KMS-11 (cell line): ENCODE measurements around the gene LRBA.
A peak's percentile ranks its signal among the peaks of the same experiment; 100 is the strongest.

Experiments used
- H2AFZ ChIP-seq: fragments of 200-600 bp; sonication (generic); 2 replicates; pipeline ENCODE4 v1.6.1; 2016; ENCODE audit warnings: antibody characterized with exemption, mixed run types, low read depth
- H3K27ac ChIP-seq: fragments of 200-600 bp; sonication (generic); 2 replicates; pipeline ENCODE4 v1.6.1; 2016; ENCODE audit warnings: mild to moderate bottlenecking, mixed run types
- H3K27me3 ChIP-seq: fragments of 200-600 bp; sonication (generic); 2 replicates; pipeline ENCODE4 v1.6.1; 2017; ENCODE audit warnings: mild to moderate bottlenecking, low read depth, mixed run types, moderate library complexity; ENCODE audit not compliant: insufficient read depth
- H3K36me3 ChIP-seq: fragments of 200-600 bp; sonication (generic); 2 replicates; pipeline ENCODE4 v1.6.1; 2017; ENCODE audit warnings: mild to moderate bottlenecking, mixed run types; ENCODE audit not compliant: insufficient read depth
- H3K4me1 ChIP-seq: fragments of 200-600 bp; sonication (generic); 2 replicates; pipeline ENCODE4 v1.6.1; 2016; ENCODE audit warnings: mild to moderate bottlenecking, low read depth, mixed run types; ENCODE audit not compliant: poor library complexity, severe bottlenecking
- H3K4me2 ChIP-seq: fragments of 200-600 bp; sonication (generic); 2 replicates; pipeline ENCODE4 v1.7.0; 2016; ENCODE audit warnings: mild to moderate bottlenecking, mixed run types
- H3K4me3 ChIP-seq: fragments of 200-600 bp; sonication (generic); IDR thresholded peaks from 2 replicates; pipeline ENCODE4 v1.6.1; 2017; ENCODE audit warnings: low read depth, low read length, mixed read lengths; ENCODE audit not compliant: insufficient read depth
- H3K79me2 ChIP-seq: fragments of 200-600 bp; sonication (generic); 2 replicates; pipeline ENCODE4 v1.6.1; 2016; ENCODE audit warnings: low read depth, mixed run types; ENCODE audit not compliant: insufficient read depth
- H3K9ac ChIP-seq: fragments of 200-600 bp; sonication (generic); 2 replicates; pipeline ENCODE4 v1.6.1; 2016; ENCODE audit warnings: mild to moderate bottlenecking, mixed run types
- H4K20me1 ChIP-seq: fragments of 200-600 bp; sonication (generic); 2 replicates; pipeline ENCODE4 v1.6.1; 2016; ENCODE audit warnings: mild to moderate bottlenecking, mixed run types; ENCODE audit not compliant: insufficient read depth
- CTCF ChIP-seq: fragments of 200-600 bp; sonication (generic); conservative IDR thresholded peaks from 2 replicates; pipeline ENCODE4 v1.6.1; 2017; ENCODE audit warnings: low read depth, mild to moderate bottlenecking, antibody characterized with exemption, low read length, moderate library complexity, mixed read lengths

The LRBA gene

GRCh38 chr4:150874338-150875226 is 140.5 kb downstream of the LRBA start:
- no peaks in the 10 kb centered on the region for H4K20me1 ChIP-seq
- no peaks in the 10 kb centered on the region for H3K27me3 ChIP-seq
- TF ChIP-seq CTCF = no peak
- H3K4me3 ChIP-seq = no peak overlapping the region
- H3K36me3 ChIP-seq = no peaks in the 10 kb centered on the region
- no peaks in the 10 kb centered on the region for H3K79me2 ChIP-seq
- no peak overlapping the region for H2AFZ ChIP-seq
- H3K4me2 ChIP-seq = no peak overlapping the region
- no peak overlapping the region for H3K27ac ChIP-seq
- H3K4me1 ChIP-seq = no peaks in the 10 kb centered on the region
- no peak overlapping the region for H3K9ac ChIP-seq

GRCh38 chr4:150867148-150867547 is 147.9 kb downstream of the LRBA start:
- Histone ChIP-seq H3K36me3 (no peaks in the 10 kb centered on the region), H3K9ac (no peak overlapping the region), H3K27me3 (no peaks in the 10 kb centered on the region), H3K79me2 (no peaks in the 10 kb centered on the region), H2AFZ (no peak overlapping the region), H3K4me2 (peak overlapping the region; percentile 31; the same call in 1 of the 2 replicates), H3K4me3 (no peak overlapping the region), H4K20me1 (no peaks in the 10 kb centered on the region), H3K27ac (no peak overlapping the region), H3K4me1 (peaks cover 7% of the 10 kb centered on the region)
- TF ChIP-seq CTCF = peak; percentile 84

- Histone ChIP-seq H3K27ac (no peak overlapping the region), H3K4me3 (no peak overlapping the region), H3K27me3 (no peaks in the 10 kb centered on the region), H3K9ac (no peak overlapping the region), H2AFZ (no peak overlapping the region), H3K36me3 (no peaks in the 10 kb centered on the region), H4K20me1 (no peaks in the 10 kb centered on the region), H3K4me1 (peaks cover 7% of the 10 kb centered on the region), H3K79me2 (no peaks in the 10 kb centered on the region), H3K4me2 (no peak overlapping the region)
- TF ChIP-seq CTCF = no peak
These were observed 151.6 kb downstream of the LRBA start for GRCh38 chr4:150863456-150863855.

- Histone ChIP-seq H3K36me3 (no peaks in the 10 kb centered on the region), H3K27me3 (no peaks in the 10 kb centered on the region), H3K27ac (no peak overlapping the region), H3K4me3 (no peak overlapping the region), H4K20me1 (no peaks in the 10 kb centered on the region), H3K4me2 (no peak overlapping the region), H2AFZ (no peak overlapping the region), H3K4me1 (peaks cover 7% of the 10 kb centered on the region), H3K79me2 (no peaks in the 10 kb centered on the region), H3K9ac (no peak overlapping the region)
- no peak for TF ChIP-seq CTCF
These were observed 152.3 kb downstream of the LRBA start for GRCh38 chr4:150862829-150863228.
